ENCODE results near the gene LOXHD1. TPM values are rescaled to one million over a fixed set of nuclear protein-coding genes. Genes with fewer than 3 reads are reported as not detected.

Gene LOXHD1
- total RNA-seq, 1 experiment from 2014 or later: 25.5 TPM

GRCh38 chr18:46458472-46458871 is 198.5 kb downstream of the LOXHD1 start:
- no peak for DNase-seq (ENCODE audit: low spot score)
- ChIA-PET POLR2A (ENCODE audit: low non-redundant PET) (no interaction called here), CTCF (no interaction called here)
- no peaks in the 10 kb centered on the region for H3K36me3 ChIP-seq (ENCODE audit: insufficient read depth, low read length, poor library complexity, severe bottlenecking)
- TF ChIP-seq EZH2 (IDR thresholded peaks at IDR 0.05; ENCODE audit: borderline replicate concordance, low read depth, low read length, poor library complexity, severe bottlenecking) (no peak), CTCF (conservative IDR thresholded peaks at IDR 0.05; ENCODE audit: low read depth, low read length) (no peak)
- no peaks in the 10 kb centered on the region for H3K4me1 ChIP-seq (ENCODE audit: insufficient read depth, low read length, poor library complexity, severe bottlenecking)
- H3K27ac ChIP-seq (ENCODE audit: low read depth, low read length, poor library complexity, severe bottlenecking): no peak overlapping the region
- no TSS peak for BruUV-seq (replicated peaks)
- intact Hi-C loops (cut with micrococcal nuclease; ENCODE audit: unreplicated experiment): no loop called here
- no peaks in the 10 kb centered on the region for H3K27me3 ChIP-seq (replicated peaks; ENCODE audit: insufficient read depth, low read depth, low read length, poor library complexity)
- no peaks in the 10 kb centered on the region for H3K9me3 ChIP-seq (ENCODE audit: low read depth, low read length, poor library complexity, severe bottlenecking)
- no peak overlapping the region for H3K4me3 ChIP-seq (ENCODE audit: low read depth, low read length, poor library complexity, severe bottlenecking)

- BruUV-seq (replicated peaks): no TSS peak
- ChIA-PET POLR2A (ENCODE audit: low non-redundant PET) (no interaction called here), CTCF (no interaction called here)
These were observed 200.3 kb downstream of the LOXHD1 start for GRCh38 chr18:46456691-46457090.

GRCh38 chr18:46452820-46453219 is 204.2 kb downstream of the LOXHD1 start:
- no peak for TF ChIP-seq CTCF (conservative IDR thresholded peaks at IDR 0.05; ENCODE audit: low read depth, low read length)
- no peak for TF ChIP-seq EZH2 (IDR thresholded peaks at IDR 0.05; ENCODE audit: borderline replicate concordance, low read depth, low read length, poor library complexity, severe bottlenecking)
- no TSS peak for BruUV-seq (replicated peaks)
- Histone ChIP-seq H3K4me3 (ENCODE audit: low read depth, low read length, poor library complexity, severe bottlenecking) (no peak overlapping the region), H3K4me1 (ENCODE audit: insufficient read depth, low read length, poor library complexity, severe bottlenecking) (no peaks in the 10 kb centered on the region), H3K9me3 (ENCODE audit: low read depth, low read length, poor library complexity, severe bottlenecking) (peaks cover 5% of the 10 kb centered on the region), H3K36me3 (ENCODE audit: insufficient read depth, low read length, poor library complexity, severe bottlenecking) (peaks cover 7% of the 10 kb centered on the region), H3K27me3 (replicated peaks; ENCODE audit: insufficient read depth, low read depth, low read length, poor library complexity) (no peaks in the 10 kb centered on the region), H3K27ac (ENCODE audit: low read depth, low read length, poor library complexity, severe bottlenecking) (no peak overlapping the region)
- intact Hi-C loops (cut with micrococcal nuclease; ENCODE audit: unreplicated experiment): no loop called here
- ChIA-PET CTCF (no interaction called here), POLR2A (ENCODE audit: low non-redundant PET) (no interaction called here)
- DNase-seq (ENCODE audit: low spot score): no peak

More at GRCh38 chr18:46456691-46457090, 200.3 kb downstream of the LOXHD1 start:
- no peaks in the 10 kb centered on the region for H3K4me1 ChIP-seq (ENCODE audit: insufficient read depth, low read length, poor library complexity, severe bottlenecking)
- H3K9me3 ChIP-seq (ENCODE audit: low read depth, low read length, poor library complexity, severe bottlenecking): no peaks in the 10 kb centered on the region
- intact Hi-C loops (cut with micrococcal nuclease; ENCODE audit: unreplicated experiment): no loop called here
- H3K36me3 ChIP-seq (ENCODE audit: insufficient read depth, low read length, poor library complexity, severe bottlenecking): no peaks in the 10 kb centered on the region
- no peak overlapping the region for H3K27ac ChIP-seq (ENCODE audit: low read depth, low read length, poor library complexity, severe bottlenecking)
- no peak for DNase-seq (ENCODE audit: low spot score)
- H3K27me3 ChIP-seq (replicated peaks; ENCODE audit: insufficient read depth, low read depth, low read length, poor library complexity): no peaks in the 10 kb centered on the region
- no peak overlapping the region for H3K4me3 ChIP-seq (ENCODE audit: low read depth, low read length, poor library complexity, severe bottlenecking)
- TF ChIP-seq CTCF (conservative IDR thresholded peaks at IDR 0.05; ENCODE audit: low read depth, low read length): no peak
- no peak for TF ChIP-seq EZH2 (IDR thresholded peaks at IDR 0.05; ENCODE audit: borderline replicate concordance, low read depth, low read length, poor library complexity, severe bottlenecking)
